ENCODE data around the gene ANKS1B. TPM values are rescaled to one million over a fixed set of nuclear protein-coding genes. Genes with fewer than 3 reads are reported as not detected.

The ANKS1B gene
- total and polyA plus RNA-seq, 10 of the 15 experiments (the other 5 are each of a cell fraction or from before 2014, with no cell fraction given), result 0.16 to 1.3 (median 0.82) TPM; not detected in 7

GRCh38 chr12:99224237-99224636 lies 760.5 kb downstream of the ANKS1B start:
- BruUV-seq (replicated peaks), result no TSS peak
- Histone ChIP-seq H3K4me1 (ENCODE audit: control insufficient read depth, insufficient read depth, low read length) (no peaks in the 10 kb centered on the region), H3K36me3 (ENCODE audit: control insufficient read depth in 2 of 2, insufficient read depth in 2 of 2, low read length in 1 of 2) (no peaks in the 10 kb centered on the region), H4K20me1 (ENCODE audit: control insufficient read depth, insufficient read depth) (no peaks in the 10 kb centered on the region), H3K9me3 (replicated peaks; ENCODE audit: control insufficient read depth, insufficient read depth, low read length) (no peaks in the 10 kb centered on the region), H3K79me2 (ENCODE audit: control insufficient read depth, insufficient read depth, low read length) (no peaks in the 10 kb centered on the region), H3K27ac (ENCODE audit: control insufficient read depth, insufficient read depth) (no peak overlapping the region), H3K4me3 (no peak overlapping the region), H3K27me3 (replicated peaks in 1 of 2; ENCODE audit: control insufficient read depth in 2 of 2, insufficient read depth in 2 of 2, low read length in 1 of 2) (no peaks in the 10 kb centered on the region), H3K4me2 (ENCODE audit: control insufficient read depth, insufficient read depth) (no peak overlapping the region), H2AFZ (ENCODE audit: control insufficient read depth, low read depth, low read length) (no peak overlapping the region), H3K9ac (ENCODE audit: control insufficient read depth, insufficient read depth, low read length) (no peak overlapping the region)
- TF ChIP-seq PAX5 (IDR thresholded peaks at IDR 0.05; ENCODE audit: borderline replicate concordance, low read depth, low read length) (no peak), SRF (IDR thresholded peaks at IDR 0.05; ENCODE audit: low read depth in 2 of 2, low read length in 2 of 2) (no peak), POLR2AphosphoS5 (IDR thresholded peaks at IDR 0.05; ENCODE audit: low read length) (no peak), HDGF (IDR thresholded peaks at IDR 0.05) (no peak), EP300 (IDR thresholded peaks at IDR 0.05; ENCODE audit: borderline replicate concordance in 1 of 2, control insufficient read depth in 1 of 2, low read depth in 2 of 2, low read length in 2 of 2) (no peak), RB1 (IDR thresholded peaks at IDR 0.05; ENCODE audit: borderline replicate concordance) (no peak), SREBF1 (IDR thresholded peaks at IDR 0.05; ENCODE audit: low read length) (no peak), CBFB (IDR thresholded peaks at IDR 0.05; ENCODE audit: low read depth) (no peak), MEF2B (IDR thresholded peaks at IDR 0.05; ENCODE audit: partially characterized antibody, poor library complexity, severe bottlenecking) (no peak), ATF3 (IDR thresholded peaks at IDR 0.05; ENCODE audit: borderline replicate concordance, extremely low read depth, low read depth, low read length) (no peak), SPI1 (IDR thresholded peaks at IDR 0.05; ENCODE audit: borderline replicate concordance, insufficient read depth, low read depth, low read length) (no peak), ZNF207 (IDR thresholded peaks at IDR 0.05; ENCODE audit: borderline replicate concordance) (no peak)
- TF ChIP-seq, protein P1, sequence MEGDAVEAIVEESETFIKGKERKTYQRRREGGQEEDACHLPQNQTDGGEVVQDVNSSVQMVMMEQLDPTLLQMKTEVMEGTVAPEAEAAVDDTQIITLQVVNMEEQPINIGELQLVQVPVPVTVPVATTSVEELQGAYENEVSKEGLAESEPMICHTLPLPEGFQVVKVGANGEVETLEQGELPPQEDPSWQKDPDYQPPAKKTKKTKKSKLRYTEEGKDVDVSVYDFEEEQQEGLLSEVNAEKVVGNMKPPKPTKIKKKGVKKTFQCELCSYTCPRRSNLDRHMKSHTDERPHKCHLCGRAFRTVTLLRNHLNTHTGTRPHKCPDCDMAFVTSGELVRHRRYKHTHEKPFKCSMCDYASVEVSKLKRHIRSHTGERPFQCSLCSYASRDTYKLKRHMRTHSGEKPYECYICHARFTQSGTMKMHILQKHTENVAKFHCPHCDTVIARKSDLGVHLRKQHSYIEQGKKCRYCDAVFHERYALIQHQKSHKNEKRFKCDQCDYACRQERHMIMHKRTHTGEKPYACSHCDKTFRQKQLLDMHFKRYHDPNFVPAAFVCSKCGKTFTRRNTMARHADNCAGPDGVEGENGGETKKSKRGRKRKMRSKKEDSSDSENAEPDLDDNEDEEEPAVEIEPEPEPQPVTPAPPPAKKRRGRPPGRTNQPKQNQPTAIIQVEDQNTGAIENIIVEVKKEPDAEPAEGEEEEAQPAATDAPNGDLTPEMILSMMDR (IDR thresholded peaks at IDR 0.05 in 2 of 3, conservative IDR thresholded peaks at IDR 0.05 in 1 of 3; ENCODE audit: control insufficient read depth in 2 of 3, extremely low read depth in 1 of 3, insufficient read depth in 1 of 3, low read depth in 3 of 3, low read length in 3 of 3), result no peak
- TF ChIP-seq, protein P2, sequence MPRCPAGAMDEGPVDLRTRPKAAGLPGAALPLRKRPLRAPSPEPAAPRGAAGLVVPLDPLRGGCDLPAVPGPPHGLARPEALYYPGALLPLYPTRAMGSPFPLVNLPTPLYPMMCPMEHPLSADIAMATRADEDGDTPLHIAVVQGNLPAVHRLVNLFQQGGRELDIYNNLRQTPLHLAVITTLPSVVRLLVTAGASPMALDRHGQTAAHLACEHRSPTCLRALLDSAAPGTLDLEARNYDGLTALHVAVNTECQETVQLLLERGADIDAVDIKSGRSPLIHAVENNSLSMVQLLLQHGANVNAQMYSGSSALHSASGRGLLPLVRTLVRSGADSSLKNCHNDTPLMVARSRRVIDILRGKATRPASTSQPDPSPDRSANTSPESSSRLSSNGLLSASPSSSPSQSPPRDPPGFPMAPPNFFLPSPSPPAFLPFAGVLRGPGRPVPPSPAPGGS (IDR thresholded peaks at IDR 0.05; ENCODE audit: borderline replicate concordance, insufficient read depth, low read depth, low read length, poor library complexity, severe bottlenecking), result no peak
- CTCF ChIA-PET, result interaction anchor here (0.9 kb wide), 1 partner anchor 11 kb away, joined by 3 read pairs; no protein-coding TSS in a partner anchor
- DNase-seq (ENCODE audit: low read depth, low spot score), result no peak
- 13% methylated on average over 5 of the region's 5 CpGs for WGBS (ENCODE audit: insufficient coverage, insufficient replicate concordance, low lambda C conversion rate, missing lambda C conversion rate)
- POLR2A ChIA-PET, result no interaction called here
- RAD21 ChIA-PET (ENCODE audit: unreplicated experiment), result no interaction called here
- FAIRE-seq, result no peak
- in situ Hi-C loops (cut with MboI), result no loop called here
- ATAC-seq, result no peak
- intact Hi-C loops (cut with micrococcal nuclease; ENCODE audit: unreplicated experiment), result no loop called here
- SMC1A ChIA-PET (ENCODE audit: uncharacterized antibody, unreplicated experiment), result no interaction called here
